ENCODE data around the gene SLC28A1. TPM values are rescaled to one million over a fixed set of nuclear protein-coding genes. Genes with fewer than 3 reads are reported as not detected.

The SLC28A1 gene
- total RNA-seq, 1 donor from 2014 or later, result not detected

GRCh38 chr15:84962955-84963354 is 78.5 kb downstream of the SLC28A1 start:
- intact Hi-C loops (cut with micrococcal nuclease), result no loop called here

GRCh38 chr15:84967380-84967779 is 82.9 kb downstream of the SLC28A1 start:
- intact Hi-C loops (cut with micrococcal nuclease), result no loop called here

GRCh38 chr15:84968301-84968700 is 83.8 kb downstream of the SLC28A1 start:
- intact Hi-C loops (cut with micrococcal nuclease), result no loop called here

- intact Hi-C loops (cut with micrococcal nuclease), result no loop called here
Observed at GRCh38 chr15:84969257-84969656, 84.8 kb downstream of the SLC28A1 start.

GRCh38 chr15:84970843-84971242 is 86.4 kb downstream of the SLC28A1 start:
- intact Hi-C loops (cut with micrococcal nuclease), result no loop called here

- intact Hi-C loops (cut with micrococcal nuclease), result no loop called here
Observed at GRCh38 chr15:84973492-84974460, 89.3 kb downstream of the SLC28A1 start.

GRCh38 chr15:84975871-84976351 is 91.4 kb downstream of the SLC28A1 start:
- intact Hi-C loops (cut with micrococcal nuclease), result no loop called here

GRCh38 chr15:84976746-84977345 is 92.4 kb downstream of the SLC28A1 start:
- intact Hi-C loops (cut with micrococcal nuclease), result no loop called here

- intact Hi-C loops (cut with micrococcal nuclease), result loop anchor here (1.0 to 10.0 kb wide), 3 partner anchors 232 to 408 kb away; partner anchors contain the start of genes SEC11A and ZNF592
Observed at GRCh38 chr15:84979651-84980050, 95.2 kb downstream of the SLC28A1 start.

GRCh38 chr15:84980196-84981053 is 96.0 kb downstream of the SLC28A1 start:
- intact Hi-C loops (cut with micrococcal nuclease), result loop anchor here (1.0 to 10.0 kb wide), 7 partner anchors 233 to 409 kb away; partner anchors contain the start of genes AKAP13, SEC11A, WDR73 and ZNF592

GRCh38 chr15:84981054-84981710 is 96.7 kb downstream of the SLC28A1 start:
- intact Hi-C loops (cut with micrococcal nuclease), result loop anchor here (1.0 to 10.0 kb wide), 6 partner anchors 234 to 399 kb away; partner anchors contain the start of genes AKAP13, SEC11A, WDR73 and ZNF592

GRCh38 chr15:84981711-84982300 is 97.3 kb downstream of the SLC28A1 start, which contains the start of gene PDE8A:
TSS of gene PDE8A (plus strand) at chr15:84981856. CDS start at chr15:84982163, 307 bp downstream.
- intact Hi-C loops (cut with micrococcal nuclease), result loop anchor here (1.0 to 10.0 kb wide), 7 partner anchors 235 to 398 kb away; partner anchors contain the start of genes AKAP13, SEC11A, WDR73 and ZNF592

- intact Hi-C loops (cut with micrococcal nuclease), result loop anchor here (2.0 to 10.0 kb wide), 3 partner anchors 235 to 348 kb away; partner anchors contain the start of genes SEC11A and ZNF592
Observed at GRCh38 chr15:84982301-84982920, 97.9 kb downstream of the SLC28A1 start.

- intact Hi-C loops (cut with micrococcal nuclease), result loop anchor here (2.0 to 10.0 kb wide), 3 partner anchors 236 to 348 kb away; partner anchors contain the start of genes SEC11A and ZNF592
Observed at GRCh38 chr15:84983294-84983693, 98.8 kb downstream of the SLC28A1 start.

GRCh38 chr15:84983711-84984110 is 99.2 kb downstream of the SLC28A1 start:
- intact Hi-C loops (cut with micrococcal nuclease), result loop anchor here (2.0 to 10.0 kb wide), 3 partner anchors 236 to 347 kb away; partner anchors contain the start of genes SEC11A and ZNF592

GRCh38 chr15:84985158-84985557 is 100.7 kb downstream of the SLC28A1 start:
- intact Hi-C loops (cut with micrococcal nuclease), result loop anchor here (10.0 kb wide), 1 partner anchor 270 kb away; the partner anchor contains the start of gene SEC11A

GRCh38 chr15:84987351-84987750 is 102.9 kb downstream of the SLC28A1 start:
- intact Hi-C loops (cut with micrococcal nuclease), result loop anchor here (10.0 kb wide), 1 partner anchor 273 kb away; the partner anchor contains the start of gene SEC11A

- intact Hi-C loops (cut with micrococcal nuclease), result loop anchor here (10.0 kb wide), 1 partner anchor 273 kb away; the partner anchor contains the start of gene SEC11A
Observed at GRCh38 chr15:84987949-84988624, 103.6 kb downstream of the SLC28A1 start.

All from T-helper 2 cell treated with Interferon-gamma antibody and Interleukin-4, amounts not matched to agents 100 ng/mL and 5 ng/mL, for 36 hours (primary cell).